Fibroblast of lung (primary cell): Measurements from ENCODE around the gene HIPK2.

Source experiments
- CTCF ChIP-seq, 2 donors: IDR thresholded peaks in 1 of 2; conservative IDR thresholded peaks in 1 of 2; 1 replicate in 1 of 2; 2 replicates in 1 of 2; pipeline ENCODE4 v1.5.1; 2011 to 2012; ENCODE audit warnings: low read length in 2 of 2, control low read depth in 1 of 2, inconsistent platforms in 1 of 2, low read depth in 1 of 2, mild to moderate bottlenecking in 1 of 2
- EZH2 ChIP-seq: IDR thresholded peaks from 2 replicates; pipeline ENCODE4 v1.5.1; 2012; ENCODE audit warnings: low read length, control low read depth, mild to moderate bottlenecking; ENCODE audit errors: missing control alignments

DNA sequence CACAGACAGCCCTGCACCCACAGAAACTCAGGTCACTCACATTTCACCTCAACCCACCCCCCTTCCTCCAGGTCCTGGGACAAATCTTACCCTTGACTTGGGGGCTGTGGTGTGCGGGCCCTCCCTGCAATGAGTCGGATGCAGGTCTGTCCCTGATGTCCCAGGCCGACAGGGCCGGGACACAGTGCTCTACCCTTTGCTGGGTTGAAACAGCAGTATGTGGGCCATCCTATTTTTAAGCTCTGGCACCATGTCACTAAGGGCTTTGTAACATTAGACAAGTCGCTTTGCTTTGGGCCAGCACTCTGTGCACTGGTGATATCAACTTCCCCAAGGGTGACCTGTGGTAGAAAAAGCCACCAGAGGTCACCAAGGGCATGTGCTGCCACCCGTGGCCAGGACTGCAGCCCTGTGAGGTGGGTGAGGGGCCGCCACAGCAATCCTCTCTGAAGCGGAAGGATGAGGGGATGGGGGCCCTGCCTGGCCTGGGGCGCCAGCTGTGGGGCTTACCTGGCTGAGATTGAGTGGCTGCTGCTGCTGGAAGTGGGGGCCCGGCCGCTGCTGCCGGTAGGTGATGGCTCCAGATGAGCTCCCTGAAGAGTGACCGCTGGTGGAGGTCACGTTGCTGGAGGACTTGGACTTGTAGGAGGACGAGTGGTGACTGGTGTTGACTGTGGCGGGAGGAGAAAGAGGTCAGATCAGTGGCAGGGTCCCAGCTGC lies 203.0 kb downstream of the HIPK2 start:
- TF ChIP-seq CTCF (conservative IDR thresholded peaks at IDR 0.05 in 1 of 2, IDR thresholded peaks at IDR 0.05 in 1 of 2; ENCODE audit: low read depth in 1 of 2, low read length in 2 of 2) = no peak
- TF ChIP-seq EZH2 = no peak
